OCI-LY3 (cell line): ENCODE data around the gene SLC35D2.

Source experiments
- H2AFZ ChIP-seq: fragments of 200-600, 300-600 bp; shearing (Covaris generic); 2 replicates; pipeline ENCODE4 v1.6.0; 2014; ENCODE audit warnings: antibody characterized with exemption, low read depth, low read length
- H3K27ac ChIP-seq: fragments of 200-600, 300-600 bp; sonication (generic); 2 replicates; pipeline ENCODE4 v1.5.1; 2014; ENCODE audit warnings: mild to moderate bottlenecking, low read length, moderate library complexity, mixed read lengths
- H3K27me3 ChIP-seq: fragments of 200-600, 300-600 bp; sonication (generic); 2 replicates; pipeline ENCODE4 v1.6.1; 2014; ENCODE audit warnings: low read depth, low read length, mixed read lengths
- H3K36me3 ChIP-seq: fragments of 200-600, 300-600 bp; sonication (generic); replicated peaks from 2 replicates; pipeline ENCODE3; 2014; ENCODE audit warnings: low read depth, low read length, mixed read lengths
- H3K4me1 ChIP-seq: fragments of 300-600, 200-600 bp; sonication (generic); 2 replicates; pipeline ENCODE4 v1.6.1; 2014; ENCODE audit warnings: low read length, mixed read lengths
- H3K4me2 ChIP-seq: fragments of 200-600, 300-600 bp; sonication (generic); 2 replicates; pipeline ENCODE4 v1.6.1; 2014; ENCODE audit warnings: low read length, mixed read lengths
- H3K4me3 ChIP-seq: fragments of 300-600, 200-600 bp; sonication (generic); 2 replicates; pipeline ENCODE4 v1.5.1; 2014; ENCODE audit warnings: antibody characterized with exemption, mild to moderate bottlenecking, low read length, moderate library complexity
- H3K79me2 ChIP-seq: fragments of 300-600, 200-600 bp; shearing (Covaris generic); 2 replicates; pipeline ENCODE4 v1.6.1; 2014; ENCODE audit warnings: mild to moderate bottlenecking, low read length, mixed read lengths
- H3K9ac ChIP-seq: fragments of 300-600, 200-600 bp; shearing (Covaris generic); 2 replicates; pipeline ENCODE4 v1.6.0; 2014; ENCODE audit warnings: mild to moderate bottlenecking, low read length, moderate library complexity
- H3K9me3 ChIP-seq: fragments of 200-600, 300-600 bp; shearing (Covaris generic); 2 replicates; pipeline ENCODE4 v1.6.1; 2014; ENCODE audit warnings: low read length, mixed read lengths; ENCODE audit not compliant: insufficient read depth
- H4K20me1 ChIP-seq: fragments of 200-600, 300-600 bp; sonication (generic); 2 replicates; pipeline ENCODE4 v1.6.1; 2016; ENCODE audit warnings: low read length, mixed read lengths; ENCODE audit not compliant: insufficient read depth
- EZH2phosphoT487 ChIP-seq: fragments of 200-600 bp; shearing (Covaris generic); IDR thresholded peaks from 2 replicates; pipeline ENCODE4 v1.6.1; 2018; ENCODE audit warnings: antibody characterized with exemption, mixed run types, low read depth
- TF ChIP-seq, protein P1 (sequence below): fragments of 200-600, 300-600 bp; sonication (generic); IDR thresholded peaks from 2 replicates; pipeline ENCODE4 v1.5.1; 2014; ENCODE audit warnings: antibody characterized with exemption, low read length, low read depth

The SLC35D2 gene

DNA sequence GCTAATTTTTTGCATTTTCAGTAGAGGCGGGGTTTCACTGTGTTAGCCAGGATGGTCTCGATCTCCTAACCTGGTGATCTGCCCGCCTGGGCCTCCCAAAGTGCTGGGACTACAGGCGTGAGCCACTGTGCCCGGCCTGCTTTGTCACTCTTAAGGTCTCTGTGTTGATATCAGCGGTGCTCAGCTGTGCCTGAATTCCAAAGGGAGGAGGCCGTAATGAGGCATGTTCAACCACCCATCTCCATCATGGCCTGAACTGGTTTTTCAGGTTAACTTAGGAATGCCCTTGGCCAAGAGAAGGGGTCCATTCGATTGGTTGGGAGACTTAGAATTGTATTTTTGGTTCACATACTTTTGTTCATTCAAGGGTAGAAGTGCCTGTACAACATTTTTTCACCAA is 103.6 kb downstream of the SLC35D2 start:
- Histone ChIP-seq H3K4me3 (no peak overlapping the region), H3K27me3 (no peaks in the 10 kb centered on the region), H2AFZ (no peak overlapping the region), H3K27ac (no peak overlapping the region), H3K9me3 (no peaks in the 10 kb centered on the region), H3K36me3 (no peaks in the 10 kb centered on the region), H3K9ac (no peak overlapping the region), H4K20me1 (no peaks in the 10 kb centered on the region), H3K4me2 (no peak overlapping the region), H3K4me1 (no peaks in the 10 kb centered on the region), H3K79me2 (no peaks in the 10 kb centered on the region)
- no peak for TF ChIP-seq EZH2phosphoT487
- TF ChIP-seq, protein P1, sequence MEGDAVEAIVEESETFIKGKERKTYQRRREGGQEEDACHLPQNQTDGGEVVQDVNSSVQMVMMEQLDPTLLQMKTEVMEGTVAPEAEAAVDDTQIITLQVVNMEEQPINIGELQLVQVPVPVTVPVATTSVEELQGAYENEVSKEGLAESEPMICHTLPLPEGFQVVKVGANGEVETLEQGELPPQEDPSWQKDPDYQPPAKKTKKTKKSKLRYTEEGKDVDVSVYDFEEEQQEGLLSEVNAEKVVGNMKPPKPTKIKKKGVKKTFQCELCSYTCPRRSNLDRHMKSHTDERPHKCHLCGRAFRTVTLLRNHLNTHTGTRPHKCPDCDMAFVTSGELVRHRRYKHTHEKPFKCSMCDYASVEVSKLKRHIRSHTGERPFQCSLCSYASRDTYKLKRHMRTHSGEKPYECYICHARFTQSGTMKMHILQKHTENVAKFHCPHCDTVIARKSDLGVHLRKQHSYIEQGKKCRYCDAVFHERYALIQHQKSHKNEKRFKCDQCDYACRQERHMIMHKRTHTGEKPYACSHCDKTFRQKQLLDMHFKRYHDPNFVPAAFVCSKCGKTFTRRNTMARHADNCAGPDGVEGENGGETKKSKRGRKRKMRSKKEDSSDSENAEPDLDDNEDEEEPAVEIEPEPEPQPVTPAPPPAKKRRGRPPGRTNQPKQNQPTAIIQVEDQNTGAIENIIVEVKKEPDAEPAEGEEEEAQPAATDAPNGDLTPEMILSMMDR = no peak

DNA sequence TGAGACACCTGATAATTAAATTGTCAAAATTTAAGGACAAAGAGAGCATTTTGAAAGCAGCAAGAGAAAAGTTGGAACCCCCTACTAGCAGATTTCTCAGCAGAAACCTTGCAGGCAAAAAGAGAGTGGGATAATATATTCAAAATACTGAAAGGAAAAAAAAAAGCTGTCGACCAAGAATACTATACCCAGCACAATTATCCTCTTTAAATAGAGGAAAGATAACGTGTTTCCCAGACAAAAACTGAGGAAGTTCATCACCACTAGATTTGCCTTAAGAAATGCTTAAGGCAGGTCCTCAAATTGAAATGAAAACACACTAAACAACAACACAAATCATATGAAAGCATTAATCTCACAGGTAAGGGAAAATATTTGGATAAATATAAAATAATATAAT is 108.6 kb downstream of the SLC35D2 start:
- no peaks in the 10 kb centered on the region for H3K4me1 ChIP-seq
- H3K4me2 ChIP-seq = no peak overlapping the region
- H3K27me3 ChIP-seq = no peaks in the 10 kb centered on the region
- no peak overlapping the region for H3K9ac ChIP-seq
- H3K79me2 ChIP-seq = no peaks in the 10 kb centered on the region
- no peaks in the 10 kb centered on the region for H4K20me1 ChIP-seq
- peaks cover 7% of the 10 kb centered on the region; the same call in 1 of the 2 replicates for H3K9me3 ChIP-seq
- no peak overlapping the region for H2AFZ ChIP-seq
- H3K36me3 ChIP-seq = no peaks in the 10 kb centered on the region
- H3K4me3 ChIP-seq = no peak overlapping the region
- no peak overlapping the region for H3K27ac ChIP-seq
- no peak for TF ChIP-seq EZH2phosphoT487
- TF ChIP-seq, protein P1 = no peak
